ENCODE data around the gene TMEM53.

- TF ChIP-seq CTCF (IDR thresholded peaks at IDR 0.05) (no peak), POLR2A (IDR thresholded peaks at IDR 0.05) (no peak)
These were observed 22.6 kb upstream of the TMEM53 start for GRCh38 chr1:44696789-44697345.

All from lower leg skin (tissue), 3 donors.